Spleen (tissue), 7 donors: Measurements from ENCODE around the gene USP7.

ENCODE experiments used
- CTCF ChIP-seq, 11 experiments: fragments of 200-600 bp in 7 of 11; fragments of 450-650 bp in 4 of 11; sonication (generic) in 4 of 11; IDR thresholded peaks in 8 of 11; conservative IDR thresholded peaks in 3 of 11; 1 replicate in 7 of 11; 2 replicates in 4 of 11; pipeline versions ENCODE4 v1.4.0 to v1.8.0; 2016 to 2021; ENCODE audit warnings: antibody characterized with exemption in 11 of 11, inconsistent platforms in 4 of 11, mild to moderate bottlenecking in 1 of 11
- POLR2A ChIP-seq, 3 donors: fragments of 450-650 bp; IDR thresholded peaks; one replicate each; pipeline ENCODE4 v1.5.1; 2017; ENCODE audit warnings: antibody characterized with exemption in 3 of 3, mild to moderate bottlenecking in 1 of 3
- donor health status: DM: no; HTN: no; CAD: no; lungs with moderate emphysema.
- donor health status: DM: no; HTN: no; CAD: no.
- donor health status: DM: no; HTN: no; CAD: no.

- no peak for TF ChIP-seq POLR2A (IDR thresholded peaks at IDR 0.05)
- TF ChIP-seq CTCF (IDR thresholded peaks at IDR 0.05 in 8 of 11, conservative IDR thresholded peaks at IDR 0.05 in 3 of 11), result no peak
Measured at GRCh38 chr16:8949536-8950418, 13.9 kb downstream of the USP7 start.
